SK-N-SH (cell line): ENCODE data around the gene LPP. TPM values are rescaled to one million over a fixed set of nuclear protein-coding genes. Genes with fewer than 3 reads are reported as not detected.

Experiments used
- CTCF ChIA-PET: fragments of 300-600, 350-600 bp; formaldehyde crosslinking; extraction: SDS; loops from one replicate; lab custom pipeline; 2021; lab: Yijun Ruan, JAX
- POLR2A ChIA-PET: fragments of 350-600 bp; sonication (Branson Sonifier 250); formaldehyde crosslinking; extraction: SDS; loops from one replicate; lab custom pipeline; 2020; ENCODE audit warnings: antibody characterized with exemption, inconsistent platforms; lab: Yijun Ruan, JAX
- DNase-seq: peaks from one replicate; pipeline ENCODE4 v3.0.0; 2012
- H2AFZ ChIP-seq: fragments of 200-600 bp; sonication (generic); 2 replicates; pipeline ENCODE4 v1.8.1; 2016; ENCODE audit warnings: antibody characterized with exemption, mild to moderate bottlenecking, low read depth
- H3F3A ChIP-seq: fragments of 200-600 bp; sonication (generic); replicated peaks from 2 replicates; pipeline ENCODE3; 2016; ENCODE audit warnings: antibody characterized with exemption, mild to moderate bottlenecking; ENCODE audit not compliant: insufficient read depth
- H3K27ac ChIP-seq, 2 experiments: fragments of 200-500 bp in 1 of 2; fragments of 200-600 bp in 1 of 2; sonication (Bioruptor generic) in 1 of 2; sonication (generic), shearing (Covaris generic) in 1 of 2; 2 replicates each; pipeline versions ENCODE4 v1.5.1 to v1.6.1; 2014 to 2016; ENCODE audit warnings: low read depth in 2 of 2, inconsistent platforms in 1 of 2, low read length in 1 of 2, mild to moderate bottlenecking in 1 of 2, mixed read lengths in 1 of 2
- H3K27me3 ChIP-seq: fragments of 200-600 bp; sonication (generic), shearing (Covaris generic); 2 replicates; pipeline ENCODE4 v1.6.1; 2016; ENCODE audit warnings: mixed run types; ENCODE audit not compliant: insufficient read depth
- H3K36me3 ChIP-seq, 2 experiments: fragments of 200-500 bp in 1 of 2; fragments of 200-600 bp in 1 of 2; sonication (Bioruptor generic) in 1 of 2; sonication (generic) in 1 of 2; replicated peaks in 1 of 2; 2 replicates each; pipeline versions ENCODE3 to v1.5.1; 2014 to 2016; ENCODE audit warnings: low read length in 1 of 2, mild to moderate bottlenecking in 1 of 2; ENCODE audit not compliant: insufficient read depth in 2 of 2, control insufficient read depth in 1 of 2
- H3K4me1 ChIP-seq, 2 experiments: fragments of 200-500 bp in 1 of 2; fragments of 200-600 bp in 1 of 2; sonication (Bioruptor generic) in 1 of 2; sonication (generic), shearing (Covaris generic) in 1 of 2; 2 replicates each; pipeline versions ENCODE4 v1.5.1 to v1.6.1; 2014 to 2016; ENCODE audit warnings: low read depth in 1 of 2, low read length in 1 of 2, mixed run types in 1 of 2; ENCODE audit not compliant: insufficient read depth in 2 of 2, control insufficient read depth in 1 of 2
- H3K4me2 ChIP-seq: fragments of 200-600 bp; sonication (generic), shearing (Covaris generic); 2 replicates; pipeline ENCODE4 v1.6.1; 2017; ENCODE audit warnings: mixed run types
- H3K4me3 ChIP-seq, 2 experiments: fragments of 200-500 bp in 1 of 2; fragments of 200-600 bp in 1 of 2; sonication (Bioruptor generic) in 1 of 2; sonication (generic), shearing (Covaris generic) in 1 of 2; 2 replicates each; pipeline versions ENCODE4 v1.5.1 to v1.8.1; 2014 to 2016; ENCODE audit warnings: low read depth in 2 of 2, inconsistent platforms in 1 of 2, low read length in 1 of 2, mild to moderate bottlenecking in 1 of 2, mixed read lengths in 1 of 2, moderate library complexity in 1 of 2
- H3K79me2 ChIP-seq: fragments of 200-600 bp; sonication (generic); 2 replicates; pipeline ENCODE4 v1.8.1; 2017; ENCODE audit warnings: mild to moderate bottlenecking; ENCODE audit not compliant: insufficient read depth
- H3K9ac ChIP-seq: fragments of 200-600 bp; sonication (generic); 2 replicates; pipeline ENCODE4 v1.6.1; 2017; ENCODE audit warnings: mixed run types
- H3K9me2 ChIP-seq: fragments of 200-600 bp; sonication (generic); 2 replicates; pipeline ENCODE4 v1.6.1; 2017; ENCODE audit warnings: mixed run types
- H3K9me3 ChIP-seq: fragments of 200-600 bp; sonication (generic); 2 replicates; pipeline ENCODE4 v1.6.1; 2017; ENCODE audit warnings: mixed run types, mild to moderate bottlenecking, moderate library complexity
- H4K20me1 ChIP-seq: fragments of 200-600 bp; sonication (generic); 2 replicates; pipeline ENCODE4 v1.6.1; 2017; ENCODE audit warnings: mild to moderate bottlenecking, mixed run types; ENCODE audit not compliant: insufficient read depth
- ELF1 ChIP-seq: IDR thresholded peaks from 2 replicates; pipeline ENCODE4 v1.4.0; 2012
- IRF3 ChIP-seq: fragments of 150-350 bp; IDR thresholded peaks from 2 replicates; pipeline ENCODE4 v1.6.1; 2016; ENCODE audit warnings: mild to moderate bottlenecking, low read depth, low read length
- NRF1 ChIP-seq: IDR thresholded peaks from 2 replicates; pipeline ENCODE4 v1.6.1; 2012; ENCODE audit warnings: low read depth, mild to moderate bottlenecking, low read length
- PBX3 ChIP-seq: IDR thresholded peaks from 2 replicates; pipeline ENCODE4; 2012
- RFX5 ChIP-seq: IDR thresholded peaks from 2 replicates; pipeline ENCODE4 v1.6.1; 2012; ENCODE audit warnings: mild to moderate bottlenecking, improper control_type of control experiment, low read length
- TAF1 ChIP-seq: IDR thresholded peaks from 2 replicates; pipeline ENCODE4 v1.6.1; 2012; ENCODE audit warnings: low read depth, mild to moderate bottlenecking, low read length, moderate library complexity, borderline replicate concordance
- USF1 ChIP-seq: IDR thresholded peaks from 2 replicates; pipeline ENCODE4 v1.4.0; 2012; ENCODE audit warnings: low read depth, borderline replicate concordance
- USF2 ChIP-seq: fragments of 150-350 bp; IDR thresholded peaks from 2 replicates; pipeline ENCODE4 v1.6.1; 2017; ENCODE audit warnings: antibody characterized with exemption, low read length, low read depth, borderline replicate concordance
- YY1 ChIP-seq: IDR thresholded peaks from 2 replicates; pipeline ENCODE4 v1.4.0; 2012; ENCODE audit warnings: low read depth, mild to moderate bottlenecking
- ZBTB33 ChIP-seq: IDR thresholded peaks from 2 replicates; pipeline ENCODE4 v1.4.0; 2012; ENCODE audit warnings: low read depth, borderline replicate concordance
- WGBS: methylation state at CpG from one replicate; pipeline ENCODE4 v1.1.6; 2017; ENCODE audit warnings: low lambda C conversion rate; 5-methylcytosine and 5-hydroxymethylcytosine counted together
- polyA plus RNA-seq, 3 experiments: library from polyadenylated mRNA; depleted of rRNA; stranded (reverse); fragments of >200 nt; gene quantifications; 2 replicates each; pipeline ENCODE4 v1.2.3, GENCODE V29; 2012

Gene LPP
- polyA plus RNA-seq, 1 of the 3 experiments (the other 2 are of a cell fraction): 6.6 TPM

GRCh38 chr3:188692700-188693099, 538.7 kb downstream of the LPP start (continued):
- TF ChIP-seq USF2 (no peak), NRF1 (no peak), IRF3 (no peak)

GRCh38 chr3:188693435-188693834, 539.5 kb downstream of the LPP start:
- CTCF ChIA-PET: no interaction called here
- H3K9ac ChIP-seq: no peak overlapping the region
- no peak for TF ChIP-seq TAF1
- TF ChIP-seq USF1: no peak
- TF ChIP-seq RFX5: no peak
- no peak for TF ChIP-seq ZBTB33
- TF ChIP-seq YY1: no peak
- no peak overlapping the region for H2AFZ ChIP-seq
- no peaks in the 10 kb centered on the region for H3K4me1 ChIP-seq
- no peak for DNase-seq
- no peaks in the 10 kb centered on the region for H3K9me2 ChIP-seq
- no peak overlapping the region for H3K4me2 ChIP-seq
- H4K20me1 ChIP-seq: no peaks in the 10 kb centered on the region
- POLR2A ChIA-PET: no interaction called here
- no peak overlapping the region for H3K4me3 ChIP-seq
- no peaks in the 10 kb centered on the region for H3F3A ChIP-seq
- no peak overlapping the region for H3K27ac ChIP-seq
- H3K9me3 ChIP-seq: no peaks in the 10 kb centered on the region
- H3K36me3 ChIP-seq: no peaks in the 10 kb centered on the region
- peaks cover 40% of the 10 kb centered on the region; the same call in 1 of the 2 replicates for H3K79me2 ChIP-seq
- H3K27me3 ChIP-seq: no peaks in the 10 kb centered on the region
- WGBS: 73% methylated on average over 6 of the region's 7 CpGs

GRCh38 chr3:188695241-188695640, 541.3 kb downstream of the LPP start:
- 56% methylated on average over 5 of the region's 5 CpGs for WGBS
- CTCF ChIA-PET: no interaction called here
- H4K20me1 ChIP-seq: no peaks in the 10 kb centered on the region

More at GRCh38 chr3:188695241-188695640, 541.3 kb downstream of the LPP start:
- Histone ChIP-seq H3K9ac (no peak overlapping the region), H3K9me2 (no peaks in the 10 kb centered on the region), H3K4me3 (no peak overlapping the region), H3K4me1 (no peaks in the 10 kb centered on the region), H3K9me3 (no peaks in the 10 kb centered on the region), H3K79me2 (peaks cover 32% of the 10 kb centered on the region; the same call in 1 of the 2 replicates), H3K4me2 (no peak overlapping the region), H3F3A (no peaks in the 10 kb centered on the region), H3K27ac (no peak overlapping the region), H3K36me3 (no peaks in the 10 kb centered on the region), H2AFZ (no peak overlapping the region), H3K27me3 (no peaks in the 10 kb centered on the region)
- TF ChIP-seq USF1 (no peak), ELF1 (no peak), IRF3 (no peak), PBX3 (peak; percentile 63)
- DNase-seq: no peak
- POLR2A ChIA-PET: no interaction called here
